Measurements from ENCODE around the gene DYRK1B.

Gene DYRK1B

GRCh38 chr19:39824143-39825092 is 9.5 kb downstream of the DYRK1B start:
- peak; percentile 50 for DNase-seq (ENCODE audit: low read depth)
- peak overlapping the region; percentile 25 for H3K4me3 ChIP-seq (ENCODE audit: low read depth, low read length)
- TF ChIP-seq MYC (IDR thresholded peaks at IDR 0.05; ENCODE audit: low read depth, low read length) = no peak
- TF ChIP-seq CTCF (IDR thresholded peaks at IDR 0.05; ENCODE audit: low read depth, low read length) = no peak
- TF ChIP-seq MAX (IDR thresholded peaks at IDR 0.05; ENCODE audit: low read depth, low read length) = no peak
- TF ChIP-seq POLR2A (IDR thresholded peaks at IDR 0.05; ENCODE audit: extremely low read depth, insufficient read length) = no peak

- peak overlapping the region; percentile 25 for H3K4me3 ChIP-seq (ENCODE audit: low read depth, low read length)
- TF ChIP-seq POLR2A (IDR thresholded peaks at IDR 0.05; ENCODE audit: extremely low read depth, insufficient read length) (no peak), MAX (IDR thresholded peaks at IDR 0.05; ENCODE audit: low read depth, low read length) (no peak), CTCF (IDR thresholded peaks at IDR 0.05; ENCODE audit: low read depth, low read length) (no peak), MYC (IDR thresholded peaks at IDR 0.05; ENCODE audit: low read depth, low read length) (no peak)
- no peak for DNase-seq (ENCODE audit: low read depth)
Measured at GRCh38 chr19:39823686-39824085, 10.3 kb downstream of the DYRK1B start.

- TF ChIP-seq CTCF (IDR thresholded peaks at IDR 0.05; ENCODE audit: low read depth, low read length) = no peak
- TF ChIP-seq MYC (IDR thresholded peaks at IDR 0.05; ENCODE audit: low read depth, low read length) = no peak
- TF ChIP-seq MAX (IDR thresholded peaks at IDR 0.05; ENCODE audit: low read depth, low read length) = no peak
- no peak for TF ChIP-seq POLR2A (IDR thresholded peaks at IDR 0.05; ENCODE audit: extremely low read depth, insufficient read length)
- H3K4me3 ChIP-seq (ENCODE audit: low read depth, low read length) = no peak overlapping the region
- no peak for DNase-seq (ENCODE audit: low read depth)
Measured at GRCh38 chr19:39820696-39821095, 13.3 kb downstream of the DYRK1B start.

GRCh38 chr19:39819786-39820185 is 14.2 kb downstream of the DYRK1B start:
- no peak overlapping the region for H3K4me3 ChIP-seq (ENCODE audit: low read depth, low read length)
- no peak for DNase-seq (ENCODE audit: low read depth)
- TF ChIP-seq CTCF (IDR thresholded peaks at IDR 0.05; ENCODE audit: low read depth, low read length) (no peak), POLR2A (IDR thresholded peaks at IDR 0.05; ENCODE audit: extremely low read depth, insufficient read length) (no peak), MYC (IDR thresholded peaks at IDR 0.05; ENCODE audit: low read depth, low read length) (no peak), MAX (IDR thresholded peaks at IDR 0.05; ENCODE audit: low read depth, low read length) (no peak)

- H3K4me3 ChIP-seq (ENCODE audit: low read depth, low read length) = no peak overlapping the region
- no peak for DNase-seq (ENCODE audit: low read depth)
- TF ChIP-seq CTCF (IDR thresholded peaks at IDR 0.05; ENCODE audit: low read depth, low read length) (no peak), POLR2A (IDR thresholded peaks at IDR 0.05; ENCODE audit: extremely low read depth, insufficient read length) (no peak), MAX (IDR thresholded peaks at IDR 0.05; ENCODE audit: low read depth, low read length) (no peak), MYC (IDR thresholded peaks at IDR 0.05; ENCODE audit: low read depth, low read length) (no peak)
Measured at GRCh38 chr19:39818626-39819097, 15.3 kb downstream of the DYRK1B start.

All from NB4 (cell line).